H1 (cell line): ENCODE results near the gene LPAR3. TPM values are rescaled to one million over a fixed set of nuclear protein-coding genes. Genes with fewer than 3 reads are reported as not detected.

ENCODE experiments used
- CTCF ChIA-PET: fragments of 300-600 bp; sonication (Branson Sonifier 250); formaldehyde crosslinking; loops from one replicate; lab custom pipeline; 2021; ENCODE audit not compliant: partially characterized antibody; lab: Charles Lee
- POLR2A ChIA-PET: fragments of 300-600 bp; sonication (Branson Sonifier 250); formaldehyde crosslinking; loops from one replicate; lab custom pipeline; 2021; ENCODE audit warnings: inconsistent platforms; ENCODE audit not compliant: partially characterized antibody; lab: Charles Lee
- DNase-seq, 2 experiments: peaks; one replicate each; pipeline versions ENCODE4 v3.0.0 to v3.0.0-alpha.2; 2010 to 2022; ENCODE audit warnings: low spot score in 2 of 2, low read depth in 1 of 2, mixed read lengths in 1 of 2
- FAIRE-seq: peaks from 2 replicates; lab custom pipeline; 2011; peaks lifted over from hg19 to GRCh38; lab: Jason Lieb, UNC
- H2AFZ ChIP-seq: 2 replicates; pipeline ENCODE4 v1.8.1; 2012; ENCODE audit warnings: low read length, inconsistent platforms
- H2AK5ac ChIP-seq: 2 replicates; pipeline ENCODE4 v1.6.1; 2013; ENCODE audit warnings: low read depth, low read length
- H2BK120ac ChIP-seq: replicated peaks from 2 replicates; pipeline ENCODE3; 2013; ENCODE audit warnings: low read depth, low read length, inconsistent platforms
- H2BK12ac ChIP-seq: 2 replicates; pipeline ENCODE4 v1.6.1; 2013; ENCODE audit warnings: low read depth, low read length
- H2BK15ac ChIP-seq: 2 replicates; pipeline ENCODE4 v1.6.1; 2013; ENCODE audit warnings: low read length
- H2BK20ac ChIP-seq: 2 replicates; pipeline ENCODE4 v1.6.1; 2013; ENCODE audit warnings: low read length
- H2BK5ac ChIP-seq: 2 replicates; pipeline ENCODE4 v1.6.1; 2013; ENCODE audit warnings: low read depth, low read length
- H3K14ac ChIP-seq: 2 replicates; pipeline ENCODE4 v1.6.1; 2013; ENCODE audit warnings: inconsistent platforms; ENCODE audit not compliant: insufficient read length
- H3K18ac ChIP-seq: 2 replicates; pipeline ENCODE4 v1.6.1; 2013; ENCODE audit warnings: low read length; ENCODE audit errors: extremely low read depth
- H3K23ac ChIP-seq: 2 replicates; pipeline ENCODE4 v1.6.1; 2013; ENCODE audit warnings: inconsistent platforms; ENCODE audit not compliant: insufficient read length
- H3K23me2 ChIP-seq: 2 replicates; pipeline ENCODE4 v1.6.1; 2013; ENCODE audit warnings: low read depth, low read length
- H3K27ac ChIP-seq: 2 replicates; pipeline ENCODE4 v1.6.1; 2011; ENCODE audit warnings: low read depth, low read length, inconsistent platforms
- H3K27me3 ChIP-seq, 4 experiments: replicated peaks in 1 of 4; 1 replicate in 1 of 4; 2 replicates in 3 of 4; pipeline versions ENCODE4 v1.6.1 to v1.8.1; 2011 to 2013; ENCODE audit warnings: low read length in 3 of 4, mild to moderate bottlenecking in 3 of 4, inconsistent platforms in 2 of 4, mixed read lengths in 2 of 4, moderate library complexity in 1 of 4; ENCODE audit not compliant: control insufficient read depth in 3 of 4, insufficient read depth in 3 of 4; ENCODE audit errors: extremely low read depth in 1 of 4
- H3K36me3 ChIP-seq, 4 experiments: 2 replicates each; pipeline versions ENCODE4 v1.6.1 to v1.8.1; 2011 to 2013; ENCODE audit warnings: mild to moderate bottlenecking in 4 of 4, low read length in 3 of 4, moderate library complexity in 2 of 4, control low read depth in 1 of 4, inconsistent platforms in 1 of 4; ENCODE audit not compliant: insufficient read depth in 4 of 4, control insufficient read depth in 2 of 4
- H3K4ac ChIP-seq: replicated peaks from 2 replicates; pipeline ENCODE3; 2013; ENCODE audit warnings: low read length, low read depth, mixed read lengths, inconsistent platforms; ENCODE audit not compliant: insufficient read length
- H3K4me1 ChIP-seq, 4 experiments: replicated peaks in 1 of 4; 1 replicate in 1 of 4; 2 replicates in 3 of 4; pipeline versions ENCODE4 v1.6.1 to v1.8.1; 2011 to 2013; ENCODE audit warnings: low read length in 3 of 4, inconsistent platforms in 2 of 4, mixed read lengths in 1 of 4; ENCODE audit not compliant: insufficient read depth in 4 of 4, control insufficient read depth in 3 of 4
- H3K4me2 ChIP-seq, 2 experiments: 2 replicates each; pipeline versions ENCODE4 v1.6.1 to v1.8.1; 2011 to 2013; ENCODE audit warnings: low read depth in 2 of 2, low read length in 2 of 2, control low read depth in 1 of 2, inconsistent platforms in 1 of 2, mild to moderate bottlenecking in 1 of 2; ENCODE audit not compliant: insufficient read depth in 1 of 2
- H3K4me3 ChIP-seq, 4 experiments: fragments of 200-600, 300-600 bp in 1 of 4; sonication (generic), shearing (Covaris generic), sonication (Bioruptor Twin) in 1 of 4; 2 replicates each; pipeline versions ENCODE4 v1.5.1 to v1.8.1; 2011 to 2016; ENCODE audit warnings: low read length in 4 of 4, low read depth in 3 of 4, control low read depth in 2 of 4, inconsistent platforms in 2 of 4, mild to moderate bottlenecking in 2 of 4, mixed read lengths in 1 of 4, moderate library complexity in 1 of 4; ENCODE audit not compliant: insufficient read depth in 2 of 4; ENCODE audit errors: extremely low read depth in 1 of 4
- H3K56ac ChIP-seq: replicated peaks from 2 replicates; pipeline ENCODE3; 2013; ENCODE audit warnings: low read depth, mild to moderate bottlenecking, mixed read lengths, low read length, inconsistent platforms; ENCODE audit not compliant: insufficient read length
- H3K79me1 ChIP-seq: 2 replicates; pipeline ENCODE4 v1.6.1; 2013; ENCODE audit warnings: low read depth, low read length, control low read depth
- H3K79me2 ChIP-seq, 2 experiments: 2 replicates each; pipeline versions ENCODE4 v1.6.1 to v1.8.1; 2012 to 2013; ENCODE audit warnings: low read length in 2 of 2, mild to moderate bottlenecking in 2 of 2, inconsistent platforms in 1 of 2; ENCODE audit not compliant: insufficient read depth in 2 of 2, control insufficient read depth in 1 of 2
- H3K9ac ChIP-seq, 4 experiments: replicated peaks in 1 of 4; 1 replicate in 1 of 4; 2 replicates in 3 of 4; pipeline versions ENCODE4 v1.6.1 to v1.8.1; 2011 to 2013; ENCODE audit warnings: low read depth in 3 of 4, low read length in 3 of 4, control low read depth in 2 of 4, mild to moderate bottlenecking in 2 of 4, moderate library complexity in 2 of 4, inconsistent platforms in 1 of 4; ENCODE audit errors: extremely low read depth in 1 of 4
- H3K9me3 ChIP-seq, 2 experiments: 2 replicates each; pipeline versions ENCODE4 v1.6.1 to v1.8.1; 2012 to 2013; ENCODE audit warnings: mild to moderate bottlenecking in 2 of 2, moderate library complexity in 2 of 2, control low read depth in 1 of 2, inconsistent platforms in 1 of 2, low read depth in 1 of 2, low read length in 1 of 2, mixed read lengths in 1 of 2; ENCODE audit not compliant: insufficient read depth in 2 of 2
- H4K20me1 ChIP-seq, 2 experiments: replicated peaks in 1 of 2; 2 replicates each; pipeline versions ENCODE3 to v1.8.1; 2011 to 2013; ENCODE audit warnings: inconsistent platforms in 2 of 2, low read length in 2 of 2, mild to moderate bottlenecking in 1 of 2; ENCODE audit not compliant: insufficient read depth in 2 of 2, control insufficient read depth in 1 of 2
- H4K5ac ChIP-seq: 2 replicates; pipeline ENCODE4 v1.6.1; 2013; ENCODE audit warnings: low read length, low read depth, mixed read lengths, inconsistent platforms; ENCODE audit not compliant: insufficient read length
- H4K8ac ChIP-seq: 2 replicates; pipeline ENCODE4 v1.8.0; 2013; ENCODE audit warnings: mild to moderate bottlenecking, moderate library complexity, low read length, inconsistent platforms; ENCODE audit not compliant: insufficient read depth; ENCODE audit errors: extremely low read depth
- H4K91ac ChIP-seq: replicated peaks from 2 replicates; pipeline ENCODE3; 2013; ENCODE audit warnings: low read length, mixed read lengths, inconsistent platforms; ENCODE audit not compliant: insufficient read length
- CBX5 ChIP-seq: fragments of 300-800, 300-1000 bp; sonication (generic); IDR thresholded peaks from 2 replicates; pipeline ENCODE4 v1.7.1; 2016; ENCODE audit warnings: antibody characterized with exemption, low read length, low read depth
- CBX8 ChIP-seq: fragments of 300-800, 300-1000 bp; sonication (generic); IDR thresholded peaks from 2 replicates; pipeline ENCODE4 v1.7.1; 2016; ENCODE audit warnings: low read depth, low read length, borderline replicate concordance
- CHD2 ChIP-seq: IDR thresholded peaks from 2 replicates; pipeline ENCODE4 v1.6.1; 2012; ENCODE audit warnings: low read length, improper control_type of control experiment
- E2F6 ChIP-seq: IDR thresholded peaks from 2 replicates; pipeline ENCODE4 v1.6.1; 2012; ENCODE audit warnings: inconsistent platforms
- JUND ChIP-seq: IDR thresholded peaks from 2 replicates; pipeline ENCODE4 v1.6.1; 2011; ENCODE audit warnings: mild to moderate bottlenecking, improper control_type of control experiment, low read length
- MAFK ChIP-seq: IDR thresholded peaks from 2 replicates; pipeline ENCODE4 v1.6.1; 2012; ENCODE audit warnings: low read depth, mild to moderate bottlenecking, improper control_type of control experiment, low read length
- SP4 ChIP-seq: IDR thresholded peaks from 2 replicates; pipeline ENCODE4 v1.6.1; 2012; ENCODE audit warnings: low read length, inconsistent platforms
- TAF1 ChIP-seq: IDR thresholded peaks from 2 replicates; pipeline ENCODE4 v1.6.1; 2011; ENCODE audit warnings: mild to moderate bottlenecking, low read depth, low read length
- TCF12 ChIP-seq: IDR thresholded peaks from 2 replicates; pipeline ENCODE4 v1.6.1; 2011; ENCODE audit warnings: low read depth, mild to moderate bottlenecking, low read length
- WGBS, 2 experiments: shearing (Covaris generic) in 1 of 2; methylation state at CpG; one replicate each; pipeline versions ENCODE4 v1.1.6 to v1.1.7; 2013 to 2015; ENCODE audit warnings: low lambda C conversion rate in 2 of 2, mixed read lengths in 2 of 2, inconsistent platforms in 1 of 2, low coverage in 1 of 2, missing lambda C conversion rate in 1 of 2; ENCODE audit not compliant: insufficient replicate concordance in 2 of 2, insufficient coverage in 1 of 2, insufficient read length in 1 of 2; ENCODE audit errors: extremely low coverage in 1 of 2, missing lambda C conversion rate in 1 of 2; 5-methylcytosine and 5-hydroxymethylcytosine counted together
- polyA plus RNA-seq, 7 experiments: library from polyadenylated mRNA; depleted of rRNA in 3 of 7; stranded (reverse) in 5 of 7; unstranded in 2 of 7; fragments of >200 nt in 5 of 7; fragments of 200-250 nt in 2 of 7; gene quantifications; 1 replicate in 5 of 7; 2 replicates in 1 of 7; 4 replicates in 1 of 7; pipeline versions ENCODE4 v1.2.1 to v1.2.3, GENCODE V29; 2011 to 2013; ENCODE audit warnings: missing spikeins in 2 of 7, mixed read lengths in 2 of 7
- total RNA-seq: library from RNA; stranded (reverse); fragmentation: NEBNext Ultra II Directional; extraction: Animal tissue kit (Norgen Biotek cat#: 25700); gene quantifications from 2 replicates; pipeline ENCODE4 v1.2.1, GENCODE V29; 2021

The LPAR3 gene
- total and polyA plus RNA-seq, 2 of the 8 experiments (the other 6 are each of a cell fraction or from before 2014, with no cell fraction given), result 17.1 to 25.4 TPM

DNA sequence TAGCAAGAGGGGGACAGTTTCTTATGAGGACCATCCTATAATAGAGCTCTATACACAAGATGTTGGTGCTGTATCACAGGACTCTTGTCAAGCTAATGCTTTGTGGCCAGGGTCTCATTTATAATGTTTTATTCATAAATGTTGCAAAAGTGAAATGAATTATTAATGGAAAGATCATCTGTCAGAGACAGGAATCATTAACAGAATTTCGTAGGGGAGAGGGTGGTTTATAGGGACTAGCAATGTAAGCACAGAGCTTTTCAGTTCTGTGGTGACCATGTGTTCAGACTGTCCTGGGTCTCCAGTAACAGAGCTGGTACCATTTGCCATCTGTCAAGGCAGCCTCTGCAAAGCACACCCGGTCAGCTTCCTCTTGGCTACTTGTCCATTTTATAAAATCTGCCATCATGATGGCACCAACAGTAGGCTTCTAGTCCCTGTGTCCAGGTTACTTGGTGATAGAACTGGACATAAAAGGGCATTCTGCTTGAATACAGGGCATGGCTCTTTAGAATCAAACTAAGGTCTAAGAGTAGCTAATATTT is 36.2 kb downstream of the LPAR3 start:
- no peak overlapping the region for H3K23ac ChIP-seq
- H2BK15ac ChIP-seq, result no peak overlapping the region
- H3K4me3 ChIP-seq, result no peak overlapping the region
- DNase-seq (no peak), FAIRE-seq (no peak)
- WGBS, 2 experiments, result 94% methylated on average over 2 of the region's 2 CpGs; no CpG with 5 or more reads in 1 of the 2 experiments
- no peak overlapping the region for H4K5ac ChIP-seq
- no peak for TF ChIP-seq MAFK
- no peak for TF ChIP-seq TAF1
- no peak for TF ChIP-seq TCF12
- TF ChIP-seq SP4, result no peak
- no peak for TF ChIP-seq CBX5
- no peak for TF ChIP-seq JUND
- no peak for TF ChIP-seq CBX8
- no peak for TF ChIP-seq E2F6
- no peak for TF ChIP-seq CHD2
- H3K27me3 ChIP-seq, result no peaks in the 10 kb centered on the region
- peaks cover 0 to 3% (median 0%) of the 10 kb centered on the region in 4 experiments; a peak in 2 of 8 replicates for H3K36me3 ChIP-seq
- H3K4me1 ChIP-seq, result no peaks in the 10 kb centered on the region
- no peak overlapping the region for H3K4me2 ChIP-seq
- H3K56ac ChIP-seq, result no peak overlapping the region
- no peak overlapping the region for H2AFZ ChIP-seq
- no peak overlapping the region for H3K14ac ChIP-seq
- peaks cover 0 to 2% of the 10 kb centered on the region in 2 experiments for H4K20me1 ChIP-seq
- H3K4ac ChIP-seq, result no peak overlapping the region
- POLR2A ChIA-PET, result no interaction called here
- no peak overlapping the region for H3K9ac ChIP-seq
- H2BK20ac ChIP-seq, result no peak overlapping the region
- H3K18ac ChIP-seq, result no peak overlapping the region
- H3K79me2 ChIP-seq, result peaks cover 0 to 3% of the 10 kb centered on the region in 2 experiments; a peak in 1 of 4 replicates
- H3K79me1 ChIP-seq, result no peaks in the 10 kb centered on the region; the same call in 1 of the 2 replicates
- no peak overlapping the region for H2BK5ac ChIP-seq
- no peak overlapping the region; the same call in 1 of the 2 replicates for H4K8ac ChIP-seq
- CTCF ChIA-PET, result interaction anchor here (1.0 to 2.1 kb wide), 3 partner anchors 14 to 79 kb away, joined by 3 to 10 read pairs (median 7); no protein-coding TSS in a partner anchor
- H2BK12ac ChIP-seq, result no peak overlapping the region
- no peak overlapping the region for H2BK120ac ChIP-seq
- H3K23me2 ChIP-seq, result no peaks in the 10 kb centered on the region
- H3K9me3 ChIP-seq, result no peaks in the 10 kb centered on the region
- H4K91ac ChIP-seq, result no peak overlapping the region
- no peak overlapping the region for H2AK5ac ChIP-seq
- no peak overlapping the region for H3K27ac ChIP-seq
